Neural crest cell (in vitro differentiated cells): ENCODE results near the gene NOD1. TPM values are rescaled to one million over a fixed set of nuclear protein-coding genes. Genes with fewer than 3 reads are reported as not detected.

ENCODE experiments used
- DNase-seq: peaks from one replicate; pipeline ENCODE4 v3.0.0; 2021; ENCODE audit warnings: low read depth, mixed read lengths, low spot score
- H3K27ac Mint-ChIP-seq: one replicate; pipeline ENCODE4 v1.8.0; 2021; ENCODE audit warnings: mild to moderate bottlenecking, mixed read lengths; ENCODE audit not compliant: unreplicated experiment
- H3K27me3 Mint-ChIP-seq: 2 replicates; pipeline ENCODE4 v1.8.0; 2021; ENCODE audit warnings: low read depth, mild to moderate bottlenecking, mixed read lengths
- H3K36me3 Mint-ChIP-seq: 2 replicates; pipeline ENCODE4 v1.8.0; 2021; ENCODE audit warnings: low read depth, mild to moderate bottlenecking, mixed read lengths
- H3K4me1 Mint-ChIP-seq: 2 replicates; pipeline ENCODE4 v1.8.0; 2021; ENCODE audit warnings: mixed read lengths
- H3K4me3 Mint-ChIP-seq: one replicate; pipeline ENCODE4 v1.8.0; 2021; ENCODE audit warnings: mild to moderate bottlenecking, mixed read lengths
- H3K9me3 Mint-ChIP-seq: 2 replicates; pipeline ENCODE4 v1.8.0; 2021; ENCODE audit warnings: mixed read lengths
- CTCF ChIP-seq: fragments of 200-600 bp; sonication (generic); conservative IDR thresholded peaks from 2 replicates; pipeline ENCODE4 v1.5.0; 2021; ENCODE audit warnings: antibody characterized with exemption, mild to moderate bottlenecking
- total RNA-seq: library from RNA; stranded (reverse); gene quantifications from 2 replicates; pipeline ENCODE4 v1.2.1, GENCODE V29; 2021

Gene NOD1
- total RNA-seq, 1 donor from 2014 or later: 8.1 TPM

DNA sequence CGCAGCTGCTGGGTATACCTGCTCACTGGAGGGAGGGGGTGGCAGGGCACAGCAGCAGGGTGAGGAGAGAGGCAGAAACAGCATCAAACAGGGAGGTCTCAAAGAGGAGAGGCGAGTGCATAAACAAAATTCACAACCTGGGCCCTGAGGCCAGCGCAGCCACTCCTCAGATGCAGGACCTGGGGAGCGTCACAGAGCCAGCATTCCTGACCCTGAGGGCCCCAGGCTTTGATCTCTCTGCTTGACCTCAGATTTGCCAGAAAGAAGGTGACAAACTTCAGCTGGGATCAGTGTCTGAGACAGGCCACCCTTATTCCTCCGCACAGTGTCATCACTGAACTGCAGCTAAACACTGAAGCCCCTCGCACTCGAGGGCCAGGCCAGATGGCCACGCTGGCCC is 25.6 kb downstream of the NOD1 start:
- H3K4me1 Mint-ChIP-seq: peaks cover 6% of the 10 kb centered on the region
- no peaks in the 10 kb centered on the region for H3K27me3 Mint-ChIP-seq
- TF ChIP-seq CTCF: no peak
- H3K9me3 Mint-ChIP-seq: no peaks in the 10 kb centered on the region
- DNase-seq: no peak
- H3K4me3 Mint-ChIP-seq: no peak overlapping the region
- H3K36me3 Mint-ChIP-seq: no peaks in the 10 kb centered on the region
- H3K27ac Mint-ChIP-seq: no peak overlapping the region

GRCh38 chr7:30452280-30452930 is 26.2 kb downstream of the NOD1 start:
- no peak overlapping the region for H3K27ac Mint-ChIP-seq
- DNase-seq: no peak
- H3K9me3 Mint-ChIP-seq: no peaks in the 10 kb centered on the region
- H3K27me3 Mint-ChIP-seq: no peaks in the 10 kb centered on the region
- no peaks in the 10 kb centered on the region for H3K36me3 Mint-ChIP-seq
- peaks cover 6% of the 10 kb centered on the region for H3K4me1 Mint-ChIP-seq
- H3K4me3 Mint-ChIP-seq: no peak overlapping the region
- TF ChIP-seq CTCF: no peak

DNA sequence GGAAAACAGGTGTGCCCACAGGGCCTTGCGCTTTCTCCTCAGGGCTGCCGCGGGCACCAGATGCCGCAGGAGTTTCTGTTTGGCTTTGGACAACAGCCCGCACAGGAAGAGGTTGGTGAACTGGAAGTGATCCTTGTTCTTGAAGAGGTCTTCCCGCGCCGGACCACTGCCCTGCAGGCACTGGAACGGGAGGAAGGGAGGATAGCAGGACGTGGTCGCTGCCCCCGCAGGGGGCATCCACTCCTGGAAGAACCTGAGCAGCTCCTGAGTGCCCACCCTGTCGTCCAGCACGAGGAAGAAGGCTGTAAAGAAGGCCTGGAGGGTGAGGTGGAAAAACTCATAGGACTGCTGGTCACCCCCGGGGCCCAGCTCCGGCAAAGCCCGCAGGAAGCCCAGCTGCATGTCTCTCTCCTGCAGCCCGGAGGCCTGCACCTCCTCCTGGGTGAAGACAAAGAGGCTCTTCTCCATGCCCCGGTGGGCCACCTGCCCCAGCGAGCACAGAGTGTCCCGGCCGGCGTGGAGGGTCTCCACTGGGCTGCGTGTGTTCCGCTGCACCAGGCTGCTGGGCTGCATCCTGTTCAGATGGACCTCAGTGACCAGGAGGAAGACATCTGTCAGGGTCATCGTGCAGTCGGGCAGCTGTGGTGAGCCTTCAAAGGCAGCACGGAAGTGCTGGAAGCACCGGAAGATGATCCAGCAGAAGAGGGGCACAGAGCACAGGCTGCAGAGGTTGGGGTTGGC is 26.9 kb downstream of the NOD1 start:
- DNase-seq: no peak
- Mint-ChIP-seq H3K27ac (peak overlapping the region; percentile 62), H3K9me3 (no peaks in the 10 kb centered on the region), H3K4me1 (peaks cover 6% of the 10 kb centered on the region), H3K4me3 (no peak overlapping the region), H3K27me3 (no peaks in the 10 kb centered on the region), H3K36me3 (peaks cover 4% of the 10 kb centered on the region)
- TF ChIP-seq CTCF: no peak

DNA sequence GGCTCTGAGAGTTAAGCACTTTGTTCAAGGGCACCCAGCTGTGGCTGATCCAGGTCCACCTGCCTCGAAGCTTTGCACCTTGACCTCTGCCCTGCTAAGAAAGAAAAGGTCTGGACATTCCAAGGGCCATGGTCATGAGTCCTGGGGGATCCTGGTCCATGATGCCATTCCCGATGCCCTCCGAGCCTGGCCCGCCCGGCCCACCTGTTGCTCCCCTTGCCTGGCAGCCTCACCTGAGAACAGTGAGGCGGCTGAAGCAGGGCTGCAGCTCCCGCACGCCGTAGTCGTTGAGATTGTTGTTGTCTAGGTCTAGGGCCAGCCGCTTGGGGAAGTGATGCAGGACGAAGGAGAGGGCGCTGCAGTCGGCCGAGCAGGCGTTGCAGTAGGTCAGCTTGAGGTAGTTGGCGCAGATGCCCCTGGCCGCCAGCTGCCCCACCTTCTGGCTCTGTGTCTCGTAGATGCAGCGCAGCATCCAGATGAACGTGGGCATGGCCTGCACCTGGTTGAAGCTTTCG is 27.5 kb downstream of the NOD1 start:
- no peak for DNase-seq

More for the DNA sequence above, 27.5 kb downstream of the NOD1 start:
- H3K9me3 Mint-ChIP-seq: no peaks in the 10 kb centered on the region
- no peak overlapping the region for H3K4me3 Mint-ChIP-seq
- H3K4me1 Mint-ChIP-seq: peaks cover 6% of the 10 kb centered on the region
- TF ChIP-seq CTCF: no peak
- no peak overlapping the region for H3K27ac Mint-ChIP-seq
- H3K36me3 Mint-ChIP-seq: peaks cover 8% of the 10 kb centered on the region
- no peaks in the 10 kb centered on the region for H3K27me3 Mint-ChIP-seq
